Esophagus muscularis mucosa (tissue), 3 donors: ENCODE measurements around the gene ZBTB32.

Source experiments
- CTCF ChIP-seq, 3 experiments: fragments of 200-600 bp in 2 of 3; fragments of 450-650 bp in 1 of 3; sonication (generic) in 2 of 3; IDR thresholded peaks; one replicate each; pipeline ENCODE4 v1.5.1; 2017 to 2019; ENCODE audit warnings: antibody characterized with exemption in 3 of 3, mild to moderate bottlenecking in 2 of 3, moderate library complexity in 1 of 3
- POLR2A ChIP-seq: fragments of 450-650 bp; IDR thresholded peaks from one replicate; pipeline ENCODE4 v1.6.1; 2017; ENCODE audit warnings: antibody characterized with exemption, moderate library complexity, mild to moderate bottlenecking, low read depth
- POLR2AphosphoS5 ChIP-seq, 2 donors: sonication (generic); formaldehyde crosslinking; IDR thresholded peaks; one replicate each; pipeline ENCODE4 v1.6.1; 2017; ENCODE audit warnings: antibody characterized with exemption in 2 of 2

DNA sequence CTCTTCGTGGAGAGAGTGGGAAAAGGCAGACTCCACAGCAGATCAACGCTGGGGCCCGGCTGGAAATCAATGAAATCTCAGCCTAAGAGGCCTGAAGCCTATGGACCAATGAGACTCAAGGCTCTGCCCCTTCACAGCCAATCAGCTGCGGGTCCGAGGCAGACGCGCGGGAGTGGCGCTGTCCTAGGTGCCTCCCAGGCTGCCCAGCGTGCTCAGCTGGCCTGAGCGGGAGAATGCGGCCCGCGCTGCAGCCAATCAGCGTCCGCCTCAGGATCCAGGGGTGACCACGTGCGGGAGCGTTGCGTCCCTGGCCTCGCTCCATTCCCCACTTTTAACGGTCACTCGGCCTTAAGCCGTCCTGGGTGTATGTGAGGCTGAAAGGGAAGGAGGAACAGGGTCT is at the start of gene ZBTB32:
- TF ChIP-seq CTCF (IDR thresholded peaks at IDR 0.05) (no peak), POLR2AphosphoS5 (IDR thresholded peaks at IDR 0.05) (no peak), POLR2A (no peak)
